ENCODE data around the gene ZNF362.

Gene ZNF362

GRCh38 chr1:33244809-33245186 is 11.5 kb upstream of the ZNF362 start:
- no peak for TF ChIP-seq CTCF (IDR thresholded peaks at IDR 0.05; ENCODE audit: borderline replicate concordance, extremely low read depth, low read length, poor library complexity, severe bottlenecking)
- TF ChIP-seq EZH2 (IDR thresholded peaks at IDR 0.05; ENCODE audit: borderline replicate concordance, low read depth, low read length, severe bottlenecking) = no peak
- H3K79me2 ChIP-seq (ENCODE audit: insufficient read depth, low read length) = no peaks in the 10 kb centered on the region
- ATAC-seq (ENCODE audit: insufficient read depth, low read depth) = no peak
- H3K4me1 ChIP-seq (ENCODE audit: insufficient read depth, low read length) = no peaks in the 10 kb centered on the region
- no peaks in the 10 kb centered on the region for H4K20me1 ChIP-seq (ENCODE audit: insufficient read depth, low read length)
- H3K36me3 ChIP-seq (ENCODE audit: insufficient read depth, low read length) = no peaks in the 10 kb centered on the region
- no peaks in the 10 kb centered on the region for H3K9me3 ChIP-seq (ENCODE audit: insufficient read depth, low read length, severe bottlenecking)
- no peak overlapping the region for H3K4me3 ChIP-seq (ENCODE audit: low read depth in 1 of 2, low read length in 2 of 2)
- no peak overlapping the region for H3K4me2 ChIP-seq (ENCODE audit: insufficient read depth, low read length)
- H2AFZ ChIP-seq (ENCODE audit: low read depth, low read length) = no peak overlapping the region
- no peak overlapping the region for H3K9ac ChIP-seq (ENCODE audit: low read depth, low read length)
- DNase-seq = no peak
- H3K27ac ChIP-seq (ENCODE audit: low read length) = no peak overlapping the region
- peaks cover 10% of the 10 kb centered on the region for H3K27me3 ChIP-seq (ENCODE audit: insufficient read depth, low read length, poor library complexity)

- TF ChIP-seq EZH2 (IDR thresholded peaks at IDR 0.05; ENCODE audit: borderline replicate concordance, low read depth, low read length, severe bottlenecking) = no peak
- no peak for TF ChIP-seq CTCF (IDR thresholded peaks at IDR 0.05; ENCODE audit: borderline replicate concordance, extremely low read depth, low read length, poor library complexity, severe bottlenecking)
- no peak overlapping the region for H3K9ac ChIP-seq (ENCODE audit: low read depth, low read length)
- no peaks in the 10 kb centered on the region for H3K9me3 ChIP-seq (ENCODE audit: insufficient read depth, low read length, severe bottlenecking)
- H3K27ac ChIP-seq (ENCODE audit: low read length) = no peak overlapping the region
- no peaks in the 10 kb centered on the region for H3K79me2 ChIP-seq (ENCODE audit: insufficient read depth, low read length)
- no peaks in the 10 kb centered on the region for H3K36me3 ChIP-seq (ENCODE audit: insufficient read depth, low read length)
- H3K27me3 ChIP-seq (ENCODE audit: insufficient read depth, low read length, poor library complexity) = peaks cover 10% of the 10 kb centered on the region
- no peaks in the 10 kb centered on the region for H4K20me1 ChIP-seq (ENCODE audit: insufficient read depth, low read length)
- H3K4me2 ChIP-seq (ENCODE audit: insufficient read depth, low read length) = no peak overlapping the region
- no peak for ATAC-seq (ENCODE audit: insufficient read depth, low read depth)
- no peaks in the 10 kb centered on the region for H3K4me1 ChIP-seq (ENCODE audit: insufficient read depth, low read length)
- no peak overlapping the region for H2AFZ ChIP-seq (ENCODE audit: low read depth, low read length)
- no peak overlapping the region for H3K4me3 ChIP-seq (ENCODE audit: low read depth in 1 of 2, low read length in 2 of 2)
- no peak for DNase-seq
These were observed 10.1 kb upstream of the ZNF362 start for GRCh38 chr1:33246171-33246570.

GRCh38 chr1:33247545-33247944 is 8.7 kb upstream of the ZNF362 start:
- no peak overlapping the region for H3K27ac ChIP-seq (ENCODE audit: low read length)
- H4K20me1 ChIP-seq (ENCODE audit: insufficient read depth, low read length) = no peaks in the 10 kb centered on the region
- H3K36me3 ChIP-seq (ENCODE audit: insufficient read depth, low read length) = no peaks in the 10 kb centered on the region
- no peak overlapping the region for H2AFZ ChIP-seq (ENCODE audit: low read depth, low read length)
- no peak for DNase-seq
- H3K9ac ChIP-seq (ENCODE audit: low read depth, low read length) = no peak overlapping the region
- no peak for TF ChIP-seq CTCF (IDR thresholded peaks at IDR 0.05; ENCODE audit: borderline replicate concordance, extremely low read depth, low read length, poor library complexity, severe bottlenecking)
- TF ChIP-seq EZH2 (IDR thresholded peaks at IDR 0.05; ENCODE audit: borderline replicate concordance, low read depth, low read length, severe bottlenecking) = no peak
- no peaks in the 10 kb centered on the region for H3K9me3 ChIP-seq (ENCODE audit: insufficient read depth, low read length, severe bottlenecking)
- no peaks in the 10 kb centered on the region for H3K4me1 ChIP-seq (ENCODE audit: insufficient read depth, low read length)
- H3K27me3 ChIP-seq (ENCODE audit: insufficient read depth, low read length, poor library complexity) = peaks cover 4% of the 10 kb centered on the region
- no peak for ATAC-seq (ENCODE audit: insufficient read depth, low read depth)
- no peaks in the 10 kb centered on the region for H3K79me2 ChIP-seq (ENCODE audit: insufficient read depth, low read length)
- no peak overlapping the region for H3K4me3 ChIP-seq (ENCODE audit: low read depth in 1 of 2, low read length in 2 of 2)
- no peak overlapping the region for H3K4me2 ChIP-seq (ENCODE audit: insufficient read depth, low read length)

GRCh38 chr1:33248244-33248643 is 8.0 kb upstream of the ZNF362 start:
- no peak overlapping the region for H3K4me2 ChIP-seq (ENCODE audit: insufficient read depth, low read length)
- H3K4me1 ChIP-seq (ENCODE audit: insufficient read depth, low read length) = no peaks in the 10 kb centered on the region
- H3K79me2 ChIP-seq (ENCODE audit: insufficient read depth, low read length) = no peaks in the 10 kb centered on the region
- H4K20me1 ChIP-seq (ENCODE audit: insufficient read depth, low read length) = no peaks in the 10 kb centered on the region
- ATAC-seq (ENCODE audit: insufficient read depth, low read depth) (no peak), DNase-seq (no peak)
- H2AFZ ChIP-seq (ENCODE audit: low read depth, low read length) = no peak overlapping the region
- H3K9ac ChIP-seq (ENCODE audit: low read depth, low read length) = no peak overlapping the region
- H3K27me3 ChIP-seq (ENCODE audit: insufficient read depth, low read length, poor library complexity) = peaks cover 4% of the 10 kb centered on the region
- H3K36me3 ChIP-seq (ENCODE audit: insufficient read depth, low read length) = no peaks in the 10 kb centered on the region
- no peak overlapping the region for H3K27ac ChIP-seq (ENCODE audit: low read length)
- TF ChIP-seq EZH2 (IDR thresholded peaks at IDR 0.05; ENCODE audit: borderline replicate concordance, low read depth, low read length, severe bottlenecking) (no peak), CTCF (IDR thresholded peaks at IDR 0.05; ENCODE audit: borderline replicate concordance, extremely low read depth, low read length, poor library complexity, severe bottlenecking) (no peak)
- H3K4me3 ChIP-seq (ENCODE audit: low read depth in 1 of 2, low read length in 2 of 2) = no peak overlapping the region
- no peaks in the 10 kb centered on the region for H3K9me3 ChIP-seq (ENCODE audit: insufficient read depth, low read length, severe bottlenecking)

Data from DND-41 (cell line).